22Rv1 (cell line): ENCODE measurements around the gene GCSAM.

Experiments used
- H3K27ac ChIP-seq: fragments of 450-650 bp; 2 replicates; pipeline ENCODE4 v1.5.1; 2017
- ZFX ChIP-seq: fragments of 450-650 bp; IDR thresholded peaks from 2 replicates; pipeline ENCODE4 v1.6.1; 2017; ENCODE audit warnings: antibody characterized with exemption, borderline replicate concordance
- TF ChIP-seq, protein P1 (sequence below): fragments of 450-650 bp; IDR thresholded peaks from 2 replicates; pipeline ENCODE4 v1.5.1; 2017; ENCODE audit warnings: mild to moderate bottlenecking

GCSAM gene

DNA sequence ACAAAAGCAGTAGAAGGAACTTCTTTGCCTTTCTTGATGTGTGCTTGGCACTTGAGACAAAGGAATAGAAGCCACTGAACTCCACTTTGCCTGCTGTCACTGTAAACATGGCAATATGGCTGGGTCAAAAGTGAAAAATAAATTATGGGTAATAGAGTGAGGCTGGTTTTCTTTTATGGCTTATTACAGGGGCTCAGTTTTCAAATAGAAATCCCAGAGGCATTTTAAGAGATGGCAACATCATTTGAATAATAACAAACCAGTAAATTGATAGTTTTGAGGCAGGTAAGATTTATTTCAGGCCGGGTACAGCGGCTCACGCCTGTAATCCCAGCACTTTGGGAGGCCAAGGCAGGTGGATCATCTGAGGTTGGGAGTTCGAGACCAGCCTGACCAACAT lies 44.1 kb downstream of the GCSAM start:
- TF ChIP-seq ZFX = no peak
- TF ChIP-seq, protein P1, sequence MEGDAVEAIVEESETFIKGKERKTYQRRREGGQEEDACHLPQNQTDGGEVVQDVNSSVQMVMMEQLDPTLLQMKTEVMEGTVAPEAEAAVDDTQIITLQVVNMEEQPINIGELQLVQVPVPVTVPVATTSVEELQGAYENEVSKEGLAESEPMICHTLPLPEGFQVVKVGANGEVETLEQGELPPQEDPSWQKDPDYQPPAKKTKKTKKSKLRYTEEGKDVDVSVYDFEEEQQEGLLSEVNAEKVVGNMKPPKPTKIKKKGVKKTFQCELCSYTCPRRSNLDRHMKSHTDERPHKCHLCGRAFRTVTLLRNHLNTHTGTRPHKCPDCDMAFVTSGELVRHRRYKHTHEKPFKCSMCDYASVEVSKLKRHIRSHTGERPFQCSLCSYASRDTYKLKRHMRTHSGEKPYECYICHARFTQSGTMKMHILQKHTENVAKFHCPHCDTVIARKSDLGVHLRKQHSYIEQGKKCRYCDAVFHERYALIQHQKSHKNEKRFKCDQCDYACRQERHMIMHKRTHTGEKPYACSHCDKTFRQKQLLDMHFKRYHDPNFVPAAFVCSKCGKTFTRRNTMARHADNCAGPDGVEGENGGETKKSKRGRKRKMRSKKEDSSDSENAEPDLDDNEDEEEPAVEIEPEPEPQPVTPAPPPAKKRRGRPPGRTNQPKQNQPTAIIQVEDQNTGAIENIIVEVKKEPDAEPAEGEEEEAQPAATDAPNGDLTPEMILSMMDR = no peak
- H3K27ac ChIP-seq = no peak overlapping the region

DNA sequence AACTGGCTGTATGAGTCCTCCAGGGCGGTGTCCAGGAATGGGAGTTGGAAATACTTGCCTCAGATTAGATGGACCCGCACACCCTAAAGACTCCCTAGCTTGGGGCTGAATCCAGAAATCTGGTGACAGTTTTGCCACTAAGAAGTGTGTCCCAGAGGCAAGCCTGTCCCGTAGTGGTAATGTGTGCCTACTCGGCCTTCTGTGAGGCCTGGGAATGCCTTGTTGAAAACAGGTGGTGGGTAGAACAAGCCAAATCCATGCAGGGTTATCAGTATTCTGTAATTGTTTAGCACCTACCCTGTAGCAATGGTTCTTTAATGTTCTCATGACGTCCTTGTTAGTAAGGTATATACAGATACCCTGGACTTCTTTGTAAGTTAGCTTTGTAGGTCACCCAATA lies 45.3 kb downstream of the GCSAM start:
- no peak for TF ChIP-seq ZFX
- TF ChIP-seq, protein P1 = no peak
- no peak overlapping the region for H3K27ac ChIP-seq

DNA sequence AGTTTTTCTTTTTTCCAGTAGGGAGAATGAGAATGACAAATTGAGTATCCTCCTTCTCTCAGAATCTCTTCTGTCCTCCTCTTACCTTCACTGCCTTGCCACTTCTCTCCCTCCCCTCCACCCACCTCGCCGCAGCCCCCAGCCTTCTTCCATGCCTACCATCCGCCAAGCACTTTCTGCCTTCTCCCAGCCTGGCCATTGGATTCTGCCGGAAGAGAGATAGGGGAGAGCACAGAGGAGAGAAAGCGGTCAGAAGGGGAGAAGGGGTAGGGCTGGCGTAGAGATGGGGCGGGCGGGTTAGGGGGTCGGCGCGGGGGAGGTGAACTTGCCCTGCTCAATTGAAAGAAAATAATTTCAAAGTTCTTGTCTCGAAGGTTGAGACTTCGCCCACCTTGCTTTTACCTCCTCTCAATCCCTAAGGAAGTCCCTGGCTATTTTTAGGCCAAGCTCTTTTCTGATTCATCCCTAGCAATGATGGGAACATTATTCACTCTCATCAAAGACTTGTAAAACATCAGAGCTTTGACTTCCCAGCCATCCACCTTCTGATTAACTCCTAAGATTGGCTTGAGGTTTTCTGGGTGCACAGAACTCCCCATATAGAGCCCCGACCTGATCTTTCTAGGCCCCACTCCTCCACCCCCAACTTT lies 46.0 kb downstream of the GCSAM start:
- no peak for TF ChIP-seq ZFX
- TF ChIP-seq, protein P1 = no peak
- peak overlapping the region; percentile 56; the same call in 1 of the 2 replicates for H3K27ac ChIP-seq

DNA sequence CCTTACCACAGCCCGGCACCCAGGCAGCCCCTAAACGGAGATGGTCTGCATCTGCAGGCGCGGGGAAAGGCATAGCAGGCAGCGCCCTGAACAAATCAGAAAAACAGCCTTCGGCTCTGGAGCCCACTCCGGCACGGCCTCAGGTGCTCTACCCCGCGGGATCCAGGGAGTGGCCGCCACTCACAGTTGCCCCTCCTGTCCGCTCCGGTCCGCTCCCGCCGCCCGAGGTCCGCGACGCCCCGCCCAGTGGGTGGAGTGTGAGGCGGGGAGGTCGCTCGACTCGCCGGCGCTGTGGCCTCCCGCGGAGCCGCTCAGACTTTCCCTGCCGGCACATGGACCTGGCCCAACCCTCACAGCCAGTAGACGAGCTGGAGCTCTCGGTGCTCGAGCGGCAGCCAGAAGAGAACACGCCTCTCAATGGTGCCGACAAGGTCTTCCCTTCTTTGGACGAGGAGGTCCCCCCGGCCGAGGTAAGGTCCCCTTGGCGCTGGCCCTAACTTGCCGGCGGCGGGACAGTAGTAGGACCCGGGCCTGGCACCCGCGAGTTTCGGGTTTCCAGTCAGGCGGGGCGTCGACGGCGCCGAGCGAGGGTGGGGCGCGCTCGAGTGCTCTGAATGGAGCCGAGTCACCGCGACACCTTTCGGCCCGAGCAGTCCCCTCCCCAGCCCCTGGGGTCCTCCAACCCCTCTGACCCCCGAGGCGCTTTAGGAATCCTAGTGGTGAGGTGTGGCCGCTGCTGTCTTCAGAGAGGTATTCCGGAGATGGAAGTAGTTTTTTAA lies 46.8 kb downstream of the GCSAM start, which contains the start of gene C3orf52:
Gene C3orf52, plus strand, starts transcription at position 314 of the 779 bp plus-strand sequence. Its CDS starts 19 bp downstream, at position 333.
- TF ChIP-seq ZFX = no peak
- TF ChIP-seq, protein P1 = 0 out of 2 replicates have a peak, but pooled peaks have one; percentile 12
- peak within 1 kb of the TSS; percentile 56 for H3K27ac ChIP-seq

GRCh38 chr3:112085735-112086075 lies 47.3 kb downstream of the GCSAM start:
- peak overlapping the region; percentile 56; the same call in 1 of the 2 replicates for H3K27ac ChIP-seq

GRCh38 chr3:112084980-112085705 lies 47.9 kb downstream of the GCSAM start:
- no peak overlapping the region for H3K27ac ChIP-seq
- TF ChIP-seq, protein P1 = no peak
- TF ChIP-seq ZFX = no peak

More at GRCh38 chr3:112085735-112086075, 47.3 kb downstream of the GCSAM start:
- no peak for TF ChIP-seq ZFX
- TF ChIP-seq, protein P1 = no peak
